ENCODE data around the gene TBC1D7. TPM values are rescaled to one million over a fixed set of nuclear protein-coding genes. Genes with fewer than 3 reads are reported as not detected.

Gene TBC1D7
- total RNA-seq, 4 donors from 2014 or later = 5.3 to 11.3 (median 8.9) TPM

DNA sequence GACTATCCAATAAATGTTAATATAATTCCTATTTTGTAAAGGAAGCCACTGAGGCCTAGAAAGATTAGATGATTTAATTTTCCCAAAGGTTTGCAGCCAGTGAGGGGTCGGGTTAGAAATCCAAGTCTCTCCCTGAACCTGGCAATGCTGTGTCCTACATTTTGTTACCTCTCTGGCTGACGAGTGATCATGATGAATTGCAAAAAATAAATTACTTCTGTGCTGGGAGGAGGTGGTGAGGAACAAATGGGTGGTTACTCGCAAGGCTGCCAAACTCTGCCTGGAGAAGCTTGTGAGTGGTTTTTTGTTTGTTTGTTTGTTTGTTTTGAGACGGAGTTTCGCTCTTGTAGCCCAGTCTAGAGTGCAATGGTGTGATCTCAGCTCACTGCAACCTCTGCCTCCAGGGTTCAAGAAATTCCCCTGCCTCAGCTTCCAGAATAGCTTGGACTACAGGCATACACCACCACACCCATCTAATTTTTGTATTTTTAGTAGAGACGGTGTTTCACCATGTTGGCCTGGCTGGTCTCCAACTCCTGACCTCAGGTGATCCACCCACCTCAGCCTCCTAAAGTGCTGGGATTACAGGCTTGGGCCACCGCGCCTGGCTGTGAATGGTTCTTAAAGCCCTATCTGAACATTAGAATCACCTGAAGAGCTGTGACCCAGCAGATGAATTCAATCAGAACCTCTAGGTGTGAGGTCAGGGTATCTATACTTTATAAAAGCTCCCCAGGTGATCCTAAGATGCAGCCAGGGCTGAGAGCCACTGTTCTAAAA lies 20.2 kb upstream of the TBC1D7 start:
- TF ChIP-seq, protein P1, sequence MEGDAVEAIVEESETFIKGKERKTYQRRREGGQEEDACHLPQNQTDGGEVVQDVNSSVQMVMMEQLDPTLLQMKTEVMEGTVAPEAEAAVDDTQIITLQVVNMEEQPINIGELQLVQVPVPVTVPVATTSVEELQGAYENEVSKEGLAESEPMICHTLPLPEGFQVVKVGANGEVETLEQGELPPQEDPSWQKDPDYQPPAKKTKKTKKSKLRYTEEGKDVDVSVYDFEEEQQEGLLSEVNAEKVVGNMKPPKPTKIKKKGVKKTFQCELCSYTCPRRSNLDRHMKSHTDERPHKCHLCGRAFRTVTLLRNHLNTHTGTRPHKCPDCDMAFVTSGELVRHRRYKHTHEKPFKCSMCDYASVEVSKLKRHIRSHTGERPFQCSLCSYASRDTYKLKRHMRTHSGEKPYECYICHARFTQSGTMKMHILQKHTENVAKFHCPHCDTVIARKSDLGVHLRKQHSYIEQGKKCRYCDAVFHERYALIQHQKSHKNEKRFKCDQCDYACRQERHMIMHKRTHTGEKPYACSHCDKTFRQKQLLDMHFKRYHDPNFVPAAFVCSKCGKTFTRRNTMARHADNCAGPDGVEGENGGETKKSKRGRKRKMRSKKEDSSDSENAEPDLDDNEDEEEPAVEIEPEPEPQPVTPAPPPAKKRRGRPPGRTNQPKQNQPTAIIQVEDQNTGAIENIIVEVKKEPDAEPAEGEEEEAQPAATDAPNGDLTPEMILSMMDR (IDR thresholded peaks at IDR 0.05) = no peak
- DNase-seq (ENCODE audit: low spot score) (no peak), ATAC-seq (ENCODE audit: low FRiP score) (peak; percentile 49)

DNA sequence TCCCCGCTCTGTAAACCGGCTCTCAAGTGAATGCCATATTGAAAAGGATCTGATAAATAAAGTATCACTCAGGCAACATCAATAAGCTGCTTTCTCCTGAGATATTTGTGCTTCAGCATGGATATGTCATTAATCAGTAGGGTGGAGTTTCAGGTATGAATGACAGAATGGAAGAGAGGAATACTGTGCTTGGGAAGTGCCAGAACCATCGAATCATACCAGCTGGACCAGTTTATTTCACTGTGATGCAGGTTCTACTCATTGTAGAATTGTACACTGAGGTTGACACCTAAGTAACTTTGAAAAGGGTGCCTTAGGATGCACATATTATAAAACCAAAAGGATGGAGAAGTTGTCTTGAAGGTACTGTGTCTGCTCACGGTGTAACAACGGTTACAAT lies 17.9 kb upstream of the TBC1D7 start:
- TF ChIP-seq, protein P1 (IDR thresholded peaks at IDR 0.05) = no peak
- no peak for DNase-seq (ENCODE audit: low spot score)
- no peak for ATAC-seq (ENCODE audit: low FRiP score)

DNA sequence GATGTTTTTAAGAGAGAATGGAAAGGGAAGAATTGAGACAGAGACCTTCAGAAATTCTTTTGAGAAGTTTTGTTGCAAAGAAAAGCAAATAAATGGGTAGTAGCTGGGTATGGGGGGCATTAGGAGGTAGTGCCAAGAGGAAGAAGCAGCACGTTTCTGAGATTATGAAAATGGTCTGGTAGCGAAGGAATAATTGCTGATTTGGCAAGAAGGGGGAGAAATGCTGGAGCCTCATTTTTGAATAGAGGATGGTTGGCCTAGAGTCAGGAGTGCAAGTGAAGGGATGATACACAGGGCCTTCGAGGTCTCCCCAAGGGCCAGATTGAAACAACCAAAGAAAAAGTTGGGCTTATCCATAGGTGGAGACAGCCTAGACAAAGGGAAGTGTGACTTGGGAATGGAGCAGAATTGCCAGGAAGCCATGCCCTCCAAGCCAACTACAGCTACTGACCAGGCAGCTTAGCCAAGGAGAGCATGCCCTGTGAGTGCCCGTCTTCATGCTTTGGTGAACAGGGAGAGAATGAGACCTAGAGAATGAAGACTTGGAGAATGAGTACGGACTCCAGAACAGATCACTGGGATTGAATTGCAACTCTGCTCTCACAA lies 14.2 kb upstream of the TBC1D7 start:
- no peak for DNase-seq (ENCODE audit: low spot score)
- TF ChIP-seq, protein P1 (IDR thresholded peaks at IDR 0.05) = no peak
- no peak for ATAC-seq (ENCODE audit: low FRiP score)

DNA sequence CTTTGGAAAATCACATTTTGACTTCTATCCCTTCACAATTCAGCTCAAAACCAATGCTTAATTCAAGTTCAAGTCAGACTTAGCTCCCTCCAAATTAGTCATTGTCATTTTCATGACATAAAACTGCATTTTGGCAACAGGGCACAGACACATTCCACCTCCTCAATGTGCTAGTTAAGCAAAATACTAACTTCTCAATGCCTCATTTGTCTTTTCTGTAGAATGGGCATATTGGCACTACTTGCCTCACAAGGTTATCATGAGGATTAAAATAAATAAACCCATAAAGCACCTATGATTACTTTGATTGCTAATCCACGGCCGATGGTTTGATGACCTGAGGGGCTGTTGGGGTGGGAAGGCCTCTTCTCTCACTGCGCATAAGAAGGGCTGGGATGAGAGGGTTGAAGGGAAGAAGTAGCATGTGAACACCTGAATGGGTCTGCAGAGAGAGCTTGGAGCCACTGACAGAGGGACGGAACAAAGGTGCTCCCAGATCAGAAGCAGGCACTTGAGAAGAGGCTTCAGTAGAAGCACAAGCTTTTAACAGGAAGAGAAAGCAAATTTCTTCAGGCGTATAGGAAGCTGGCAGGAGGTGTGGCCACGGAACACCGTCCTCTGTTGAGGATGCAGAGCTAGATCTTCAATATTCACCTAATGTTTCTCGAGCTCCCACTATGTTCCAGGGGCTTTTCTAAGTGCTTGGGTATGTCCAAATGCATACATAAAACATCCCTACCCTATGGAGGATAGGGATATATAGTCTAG lies 11.7 kb upstream of the TBC1D7 start:
- no peak for DNase-seq (ENCODE audit: low spot score)
- TF ChIP-seq, protein P1 (IDR thresholded peaks at IDR 0.05) = no peak
- ATAC-seq (ENCODE audit: low FRiP score) = no peak

DNA sequence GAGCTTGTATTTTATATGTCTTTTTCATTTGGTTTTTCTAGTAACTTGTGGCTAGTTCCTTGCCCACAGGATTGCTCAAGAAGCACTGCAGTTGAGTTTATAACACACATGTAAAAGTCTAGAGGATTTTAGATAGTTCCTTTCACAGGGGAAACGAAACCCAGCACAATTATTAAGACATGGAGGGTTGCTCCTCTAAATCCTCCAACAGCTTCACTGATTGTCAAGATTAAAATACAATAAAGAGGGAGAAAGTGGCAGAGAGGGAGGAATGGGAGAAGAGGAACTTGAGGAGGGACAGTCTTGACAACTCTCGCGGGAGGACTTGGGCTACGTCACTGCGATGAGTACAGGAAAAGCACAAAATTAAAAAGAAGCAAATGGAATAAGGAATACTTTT lies 9.7 kb upstream of the TBC1D7 start:
- no peak for DNase-seq (ENCODE audit: low spot score)
- ATAC-seq (ENCODE audit: low FRiP score) = no peak
- TF ChIP-seq, protein P1 (IDR thresholded peaks at IDR 0.05) = no peak

DNA sequence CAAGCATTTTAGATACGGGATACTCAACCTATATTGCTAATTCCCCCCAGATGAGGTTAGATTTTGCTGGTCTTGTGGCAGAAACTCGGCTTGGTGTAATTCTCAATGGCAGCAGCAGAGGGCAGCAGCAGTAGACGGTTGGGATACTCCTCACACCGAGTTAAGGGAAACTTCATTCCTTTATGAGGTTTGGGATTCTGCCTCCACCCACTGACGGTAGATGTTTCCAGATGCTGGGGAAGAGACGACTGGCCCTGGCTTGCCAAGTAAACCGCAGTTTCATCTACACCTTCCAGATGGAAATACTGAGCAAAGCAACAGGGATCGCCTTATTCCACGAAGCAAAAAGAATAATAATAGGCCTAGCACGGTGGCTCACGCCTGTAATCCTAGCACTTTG lies 8.2 kb upstream of the TBC1D7 start:
- ATAC-seq (ENCODE audit: low FRiP score) (peak; percentile 85), DNase-seq (ENCODE audit: low spot score) (peak; percentile 95)
- TF ChIP-seq, protein P1 (IDR thresholded peaks at IDR 0.05) = peak in 1 of 3 donors; percentile 85
